HG03066 (cell line): ENCODE results near the gene ROCK1.
"Not testable (repeated sequence)": the region's sequence is repeated elsewhere in the genome, so short reads cannot be mapped to it uniquely, and the experiment has no call there.

Experiments used
- ATAC-seq: cut with Tn5 transposase; IDR thresholded peaks from one replicate; pipeline ENCODE4 v1.9.1; 2021; ENCODE audit warnings: low read depth; ENCODE audit not compliant: unreplicated experiment

ROCK1 gene

DNA sequence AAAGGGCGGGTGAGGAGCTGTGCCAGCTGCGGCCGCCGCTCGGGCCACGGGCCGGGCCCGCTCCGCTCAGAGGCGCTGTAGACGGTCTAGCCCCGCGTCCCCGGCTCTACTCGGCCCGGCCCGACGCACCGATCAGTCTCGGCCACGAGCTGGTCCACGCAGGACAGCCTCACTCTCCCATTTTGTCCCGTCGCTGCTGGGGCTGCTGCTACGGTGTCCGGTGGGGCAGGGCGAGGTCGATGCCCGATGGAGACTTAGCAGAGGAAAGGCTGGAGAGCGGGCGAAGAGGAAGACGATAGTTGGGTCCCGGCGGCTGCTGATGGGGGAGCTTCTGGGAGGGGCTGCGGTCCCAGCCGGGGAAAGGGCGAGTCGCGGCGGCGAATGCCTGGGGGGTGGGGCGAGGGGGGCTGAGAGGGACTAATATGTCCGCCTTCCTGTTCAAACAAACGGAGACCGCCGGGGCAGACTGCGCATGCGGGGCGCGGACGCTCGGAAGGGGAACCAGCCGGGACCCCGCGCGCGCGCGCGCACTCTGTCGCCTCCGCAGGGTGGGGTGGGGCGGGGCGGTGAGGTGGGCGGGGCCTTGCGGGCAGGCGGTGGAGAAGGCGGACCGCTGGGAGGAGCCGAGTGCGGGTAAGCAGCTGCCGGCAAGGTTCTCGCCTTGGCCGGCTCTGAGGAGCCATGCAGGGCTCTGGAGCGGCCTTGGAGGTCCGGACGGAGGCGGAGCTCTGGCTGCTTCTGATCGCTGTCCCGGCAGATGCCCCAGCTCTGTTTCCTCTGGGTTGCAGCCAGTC, at the start of gene ROCK1:
TSS of gene ROCK1 (minus strand) at position 468 of the 794 bp plus-strand sequence. CDS start 903 bp downstream, outside the sequence.
- ATAC-seq: peak; percentile 91

DNA sequence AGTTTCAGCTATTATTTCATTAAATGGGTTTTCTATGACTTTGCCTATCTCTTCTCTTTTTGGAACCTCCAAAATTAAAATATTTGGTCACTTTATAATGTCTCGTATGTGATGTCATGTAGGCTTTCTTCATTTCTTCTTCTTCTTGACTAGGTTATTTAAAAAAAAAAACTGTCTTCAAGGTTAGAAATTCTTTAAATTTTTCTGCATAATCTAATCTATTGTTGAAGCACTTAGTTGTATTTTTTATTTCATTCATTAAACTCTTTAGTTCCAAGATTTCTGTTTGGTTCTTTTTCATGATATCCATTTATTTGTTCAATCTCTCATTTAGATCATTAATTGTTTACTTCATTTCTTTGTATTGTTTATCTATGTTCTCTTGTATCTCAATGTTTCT, 43.8 kb upstream of the ROCK1 start:
- no peak for ATAC-seq

GRCh38 chr18:21146016-21146415, 34.4 kb upstream of the ROCK1 start:
- ATAC-seq: no peak

GRCh38 chr18:21145371-21145770, 33.8 kb upstream of the ROCK1 start:
- no peak for ATAC-seq

GRCh38 chr18:21141668-21142422, 30.2 kb upstream of the ROCK1 start:
- no peak for ATAC-seq

DNA sequence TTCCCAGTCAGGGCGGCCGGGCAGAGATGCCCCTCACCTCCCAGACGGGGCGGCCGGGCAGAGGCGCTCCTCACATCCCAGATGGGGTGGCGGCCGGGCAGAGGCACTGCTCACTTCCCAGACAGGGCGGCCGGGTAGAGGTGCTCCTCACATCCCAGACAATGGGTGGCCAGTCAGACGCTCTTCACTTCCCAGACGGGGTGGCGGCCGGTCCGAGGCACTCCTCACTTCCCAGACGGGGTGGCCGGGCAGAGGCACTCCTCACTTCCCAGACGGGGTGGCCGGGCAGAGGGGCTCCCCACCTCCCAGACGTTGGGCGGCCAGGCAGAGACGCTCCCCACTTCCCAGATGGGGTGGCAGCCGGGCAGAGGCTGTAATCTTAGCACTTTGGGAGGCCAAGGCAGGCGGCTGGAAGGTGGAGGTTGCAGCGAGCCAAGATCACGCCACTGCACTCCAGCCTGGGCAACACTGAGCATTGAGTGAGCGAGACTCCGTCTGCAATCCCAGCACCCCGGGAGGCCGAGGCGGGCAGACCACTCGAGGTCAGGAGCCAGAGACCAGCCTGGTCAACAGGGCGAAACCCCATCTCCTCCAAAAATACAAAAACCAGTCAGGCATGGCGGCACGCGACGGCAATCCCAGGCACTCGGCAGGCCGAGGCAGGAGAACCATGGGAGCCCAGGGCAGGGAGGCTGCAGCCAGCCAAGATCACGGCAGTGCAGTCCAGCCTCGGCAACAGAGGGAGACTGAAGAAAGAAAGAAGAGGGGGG, 26.3 kb upstream of the ROCK1 start:
- not testable (repeated sequence) for ATAC-seq

DNA sequence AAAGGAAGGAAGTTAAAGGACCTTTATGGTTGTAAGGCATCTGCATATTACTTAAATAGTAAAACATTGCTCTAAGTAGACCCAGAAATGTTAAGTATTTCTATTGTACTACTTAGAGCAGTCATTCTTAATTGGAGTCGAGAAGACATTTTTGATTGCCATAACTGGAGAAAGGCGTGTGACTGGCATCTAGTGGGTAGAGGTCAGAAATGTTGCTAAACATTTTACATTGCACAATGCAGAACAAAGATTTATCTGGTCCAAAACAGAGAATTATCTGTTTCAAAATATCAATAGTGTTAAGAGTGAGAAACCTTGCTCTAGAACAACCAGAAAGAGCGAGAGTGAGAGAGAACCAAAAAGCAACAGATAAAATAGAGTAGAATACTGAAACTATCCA, 23.3 kb upstream of the ROCK1 start:
- ATAC-seq: no peak

GRCh38 chr18:21132398-21132918, 20.8 kb upstream of the ROCK1 start:
- no peak for ATAC-seq

DNA sequence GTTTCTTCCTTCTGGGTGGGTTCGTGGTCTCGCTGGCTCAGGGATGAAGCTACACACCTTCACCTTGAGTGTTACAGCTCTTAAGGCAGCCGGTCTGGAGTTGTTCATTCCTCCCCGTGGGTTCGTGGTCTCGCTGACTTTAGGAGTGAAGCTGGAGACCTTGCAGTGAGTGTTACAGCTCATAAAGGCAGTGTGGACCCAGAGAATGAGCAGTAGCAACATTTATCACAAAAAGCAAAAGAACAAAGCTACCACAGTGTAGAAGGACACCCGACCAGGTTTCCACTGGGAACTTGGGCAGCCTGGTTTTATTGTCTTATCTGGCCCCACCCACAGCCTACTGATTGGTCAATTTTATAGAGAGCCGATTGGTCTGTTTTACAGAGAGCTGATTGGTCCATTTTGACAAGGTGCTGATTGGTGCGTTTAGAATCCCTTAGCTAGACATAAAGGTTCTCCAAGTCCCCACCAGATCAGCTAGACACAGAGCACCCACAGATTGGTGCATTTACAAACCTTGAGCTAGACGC, 20.1 kb upstream of the ROCK1 start:
- ATAC-seq: no peak

GRCh38 chr18:21129566-21130216, 18.1 kb upstream of the ROCK1 start:
- no peak for ATAC-seq

- ATAC-seq: no peak
These were observed 11.8 kb upstream of the ROCK1 start for GRCh38 chr18:21123290-21123926.

DNA sequence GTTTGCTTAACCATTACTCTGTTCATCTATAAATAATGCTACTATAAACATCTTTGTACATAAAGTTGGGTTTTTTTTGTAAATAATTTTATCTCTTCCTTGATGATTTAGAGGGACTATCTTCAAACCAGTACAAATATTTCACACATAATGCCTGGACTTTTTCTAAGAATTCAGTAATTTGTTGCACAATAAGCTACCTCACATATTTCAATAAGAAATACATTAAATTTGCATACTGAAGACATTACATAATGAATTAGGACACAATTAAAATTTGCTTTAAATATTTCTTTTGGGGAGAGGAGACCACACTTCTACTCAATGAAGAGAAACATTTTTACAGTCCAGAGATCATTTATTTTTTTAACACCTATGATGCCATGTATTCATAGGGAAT, 7.2 kb upstream of the ROCK1 start:
- no peak for ATAC-seq

- no peak for ATAC-seq
These were observed 6.0 kb upstream of the ROCK1 start for GRCh38 chr18:21117409-21118131.

GRCh38 chr18:21115519-21116411, 4.2 kb upstream of the ROCK1 start:
- no peak for ATAC-seq

DNA sequence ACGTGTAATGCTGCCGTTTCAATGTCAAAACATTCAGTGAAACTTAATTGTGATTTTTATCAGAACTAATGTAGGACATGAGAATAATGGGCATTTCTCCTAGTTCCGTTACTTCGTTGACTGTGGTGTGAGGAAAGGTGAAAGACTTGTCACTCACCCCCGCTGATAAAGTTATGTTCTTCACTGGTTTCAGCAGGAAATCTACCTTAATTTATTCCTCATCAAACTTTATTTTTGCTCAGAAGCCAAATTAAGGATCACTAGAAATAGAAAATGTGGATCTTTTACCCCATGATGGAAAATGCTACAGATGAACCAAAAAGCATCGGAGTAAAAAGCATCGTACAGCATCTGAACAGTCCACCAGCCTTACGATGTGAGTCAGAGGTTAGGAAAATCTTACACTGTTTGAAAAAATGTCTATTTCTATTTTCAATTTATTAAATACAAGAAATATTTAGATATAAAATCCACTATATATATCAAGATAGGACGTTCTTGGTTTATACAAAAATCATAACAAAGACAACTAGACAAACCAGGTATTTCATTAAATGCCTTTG, 1.0 kb upstream of the ROCK1 start:
- no peak for ATAC-seq

GRCh38 chr18:21112140-21112473, 494 bp upstream of the ROCK1 start:
- ATAC-seq: peak; percentile 23

- peak; percentile 37 for ATAC-seq
These were observed 784 bp downstream of the ROCK1 start for GRCh38 chr18:21110713-21111345.
